ENCODE results near the gene GDF9. TPM values are rescaled to one million over a fixed set of nuclear protein-coding genes. Genes with fewer than 3 reads are reported as not detected.

GDF9 gene
- total RNA-seq, 6 donors from 2014 or later: 0.23 to 1.1 (median 0.66) TPM; not detected in 2

DNA sequence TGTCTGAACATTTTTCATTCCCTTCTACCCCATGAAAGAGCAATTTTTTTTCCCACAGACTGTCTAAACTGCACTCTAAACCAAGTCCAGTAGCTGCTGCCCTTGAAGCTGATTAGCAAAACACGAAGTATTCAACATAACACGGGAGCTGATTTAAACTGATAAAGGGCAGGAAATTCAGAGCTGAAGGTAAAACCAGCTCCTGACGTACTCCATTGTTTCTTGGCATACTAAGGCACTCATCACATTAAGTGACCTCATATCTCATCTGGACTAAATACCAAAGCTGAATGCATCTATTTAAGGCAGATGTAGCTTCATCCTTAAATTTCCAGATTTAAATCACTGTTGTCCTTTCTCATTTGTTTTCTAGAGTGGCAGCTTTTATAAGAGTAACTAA, 12.0 kb downstream of the GDF9 start:
- 28 to 46% methylated on average over 3 of the region's 3 CpGs for WGBS, 2 donors
- ATAC-seq (ENCODE audit: low FRiP score in 2 of 2): no peak
- Histone ChIP-seq H3K9me3 (no peaks in the 10 kb centered on the region), H3K4me3 (no peak overlapping the region), H3K36me3 (no peaks in the 10 kb centered on the region), H3K27ac (no peak overlapping the region), H3K27me3 (no peaks in the 10 kb centered on the region), H3K4me1 (peaks cover 0 to 5% (median 2%) of the 10 kb centered on the region in 4 donors)
- DNase-seq: no peak
- no peak for TF ChIP-seq EP300 (IDR thresholded peaks at IDR 0.05)
- no peak for TF ChIP-seq POLR2A (IDR thresholded peaks at IDR 0.05)
- no peak for TF ChIP-seq POLR2AphosphoS5 (IDR thresholded peaks at IDR 0.05)
- TF ChIP-seq, protein P1, sequence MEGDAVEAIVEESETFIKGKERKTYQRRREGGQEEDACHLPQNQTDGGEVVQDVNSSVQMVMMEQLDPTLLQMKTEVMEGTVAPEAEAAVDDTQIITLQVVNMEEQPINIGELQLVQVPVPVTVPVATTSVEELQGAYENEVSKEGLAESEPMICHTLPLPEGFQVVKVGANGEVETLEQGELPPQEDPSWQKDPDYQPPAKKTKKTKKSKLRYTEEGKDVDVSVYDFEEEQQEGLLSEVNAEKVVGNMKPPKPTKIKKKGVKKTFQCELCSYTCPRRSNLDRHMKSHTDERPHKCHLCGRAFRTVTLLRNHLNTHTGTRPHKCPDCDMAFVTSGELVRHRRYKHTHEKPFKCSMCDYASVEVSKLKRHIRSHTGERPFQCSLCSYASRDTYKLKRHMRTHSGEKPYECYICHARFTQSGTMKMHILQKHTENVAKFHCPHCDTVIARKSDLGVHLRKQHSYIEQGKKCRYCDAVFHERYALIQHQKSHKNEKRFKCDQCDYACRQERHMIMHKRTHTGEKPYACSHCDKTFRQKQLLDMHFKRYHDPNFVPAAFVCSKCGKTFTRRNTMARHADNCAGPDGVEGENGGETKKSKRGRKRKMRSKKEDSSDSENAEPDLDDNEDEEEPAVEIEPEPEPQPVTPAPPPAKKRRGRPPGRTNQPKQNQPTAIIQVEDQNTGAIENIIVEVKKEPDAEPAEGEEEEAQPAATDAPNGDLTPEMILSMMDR (IDR thresholded peaks at IDR 0.05): no peak

DNA sequence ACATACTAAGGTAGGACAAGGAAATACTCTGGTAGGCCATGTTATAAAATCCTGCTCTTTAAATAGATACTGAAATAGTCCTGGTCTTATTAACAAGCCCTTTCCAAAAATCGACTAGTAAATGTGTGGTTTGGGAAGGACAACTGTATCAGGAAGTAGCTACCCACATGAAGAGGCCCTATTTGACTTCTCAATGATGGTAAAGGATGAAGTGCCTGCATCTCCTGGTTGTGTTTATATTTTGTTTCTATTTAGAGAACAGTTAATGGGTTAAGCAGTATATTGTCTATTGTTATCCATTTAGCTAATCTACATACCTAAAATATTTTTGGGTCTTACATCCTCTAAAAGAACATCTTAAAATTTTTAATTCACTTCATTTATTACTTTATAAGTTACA, 12.5 kb downstream of the GDF9 start:
- no peak for ATAC-seq (ENCODE audit: low FRiP score in 2 of 2)
- no peaks in the 10 kb centered on the region for H3K27me3 ChIP-seq
- 5 to 17% methylated on average over 1 of the region's 1 CpG for WGBS, 2 donors

DNA sequence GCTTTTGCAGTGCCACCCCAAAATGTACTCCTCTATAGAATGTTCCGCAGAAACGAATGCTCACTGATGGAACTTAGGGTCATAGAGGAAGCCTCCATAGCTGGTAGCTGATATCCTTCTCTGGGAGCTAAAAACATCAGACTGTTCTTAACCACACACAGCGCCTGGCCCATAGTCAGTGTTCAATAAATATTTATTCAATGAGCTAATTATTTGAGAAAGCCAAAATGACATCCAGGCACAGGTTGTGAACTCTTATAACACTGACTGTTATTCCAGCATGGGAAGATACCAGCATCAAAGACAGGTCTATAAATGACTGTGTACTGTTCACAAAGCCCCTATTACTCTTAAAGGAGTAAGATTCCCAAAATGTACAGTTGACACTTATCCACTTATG, 12.9 kb downstream of the GDF9 start:
- Histone ChIP-seq H3K36me3 (no peaks in the 10 kb centered on the region), H3K4me1 (peaks cover 0 to 5% (median 2%) of the 10 kb centered on the region in 4 donors), H3K9me3 (no peaks in the 10 kb centered on the region), H3K4me3 (no peak overlapping the region), H3K27me3 (no peaks in the 10 kb centered on the region), H3K27ac (no peak overlapping the region)
- ATAC-seq (ENCODE audit: low FRiP score in 2 of 2) (no peak), DNase-seq (no peak)
- WGBS, 2 donors: 64 to 71% methylated on average over 3 of the region's 3 CpGs
- no peak for TF ChIP-seq POLR2A (IDR thresholded peaks at IDR 0.05)
- TF ChIP-seq, protein P1 (IDR thresholded peaks at IDR 0.05): no peak
- TF ChIP-seq POLR2AphosphoS5 (IDR thresholded peaks at IDR 0.05): no peak
- TF ChIP-seq EP300 (IDR thresholded peaks at IDR 0.05): no peak

More for the DNA sequence above, 12.5 kb downstream of the GDF9 start:
- DNase-seq: no peak
- Histone ChIP-seq H3K4me3 (no peak overlapping the region), H3K27ac (no peak overlapping the region), H3K9me3 (no peaks in the 10 kb centered on the region), H3K4me1 (peaks cover 0 to 5% (median 2%) of the 10 kb centered on the region in 4 donors), H3K36me3 (no peaks in the 10 kb centered on the region)
- TF ChIP-seq, protein P1 (IDR thresholded peaks at IDR 0.05): no peak
- no peak for TF ChIP-seq POLR2A (IDR thresholded peaks at IDR 0.05)
- TF ChIP-seq POLR2AphosphoS5 (IDR thresholded peaks at IDR 0.05): no peak
- no peak for TF ChIP-seq EP300 (IDR thresholded peaks at IDR 0.05)

DNA sequence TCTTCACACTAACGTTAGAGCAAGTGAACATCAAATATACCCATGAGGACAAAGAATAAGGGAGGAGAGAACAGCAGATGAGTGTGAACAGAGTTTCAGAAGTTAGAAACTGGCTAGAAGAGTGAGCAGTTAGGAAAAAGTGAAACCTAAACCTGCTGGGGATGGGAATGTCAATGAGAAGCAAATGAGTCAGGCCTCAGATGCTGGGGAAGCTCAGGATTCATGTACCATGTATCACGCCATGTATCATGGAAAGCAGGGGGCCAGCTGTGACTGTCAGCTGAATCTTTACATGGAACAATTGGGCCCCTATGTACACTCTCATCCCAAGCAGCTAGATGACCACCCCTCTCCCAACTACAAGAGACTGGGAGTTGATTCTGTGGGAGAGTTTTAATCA, 16.2 kb downstream of the GDF9 start:
- Histone ChIP-seq H3K4me1 (peaks cover 0 to 5% (median 2%) of the 10 kb centered on the region in 4 donors), H3K27me3 (no peaks in the 10 kb centered on the region), H3K27ac (no peak overlapping the region), H3K4me3 (no peak overlapping the region), H3K36me3 (no peaks in the 10 kb centered on the region), H3K9me3 (no peaks in the 10 kb centered on the region)
- DNase-seq: no peak
- TF ChIP-seq POLR2A (IDR thresholded peaks at IDR 0.05): no peak
- no peak for TF ChIP-seq EP300 (IDR thresholded peaks at IDR 0.05)
- no peak for TF ChIP-seq POLR2AphosphoS5 (IDR thresholded peaks at IDR 0.05)
- TF ChIP-seq, protein P1 (IDR thresholded peaks at IDR 0.05): no peak
- WGBS, 2 donors: 72 to 80% methylated on average over 2 of the region's 2 CpGs
- no peak for ATAC-seq (ENCODE audit: low FRiP score in 2 of 2)

DNA sequence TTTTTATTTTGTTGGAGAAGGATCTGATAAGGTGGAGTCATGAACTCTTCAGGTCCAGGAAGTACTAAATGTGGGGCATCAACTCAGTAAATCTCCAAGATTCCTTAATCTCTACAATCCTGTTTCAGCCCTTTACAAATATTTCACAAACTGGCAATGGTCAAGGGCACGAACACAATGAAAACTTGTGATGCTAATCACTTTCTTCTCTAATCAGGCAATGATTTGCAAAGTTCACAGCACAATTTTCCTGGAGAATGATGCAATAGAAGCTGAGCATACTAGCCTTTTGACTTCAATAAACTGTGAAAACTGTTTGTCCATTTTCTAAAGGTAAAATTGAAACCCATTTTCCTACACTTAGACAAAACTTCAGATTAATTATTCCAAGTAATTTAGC, 16.9 kb downstream of the GDF9 start:
- H3K4me1 ChIP-seq: peaks cover 0 to 5% (median 2%) of the 10 kb centered on the region in 4 donors
- no peaks in the 10 kb centered on the region for H3K9me3 ChIP-seq
- no peak for TF ChIP-seq POLR2AphosphoS5 (IDR thresholded peaks at IDR 0.05)
- TF ChIP-seq, protein P1 (IDR thresholded peaks at IDR 0.05): no peak
- no peak for DNase-seq
- no peak overlapping the region for H3K4me3 ChIP-seq
- H3K27me3 ChIP-seq: no peaks in the 10 kb centered on the region
- H3K27ac ChIP-seq: no peak overlapping the region
- WGBS, 2 donors: 23 to 46% methylated on average over 1 of the region's 1 CpG
- H3K36me3 ChIP-seq: no peaks in the 10 kb centered on the region
- no peak for ATAC-seq (ENCODE audit: low FRiP score in 2 of 2)

All from upper lobe of left lung (tissue), 6 donors.